A549 (cell line): Measurements from ENCODE around the gene GPRASP2. TPM values are rescaled to one million over a fixed set of nuclear protein-coding genes. Genes with fewer than 3 reads are reported as not detected.
A peak's percentile ranks its signal among the peaks of the same experiment; 100 is the strongest.

Experiments used
- ATAC-seq, 2 experiments: fragments of 200-7000 bp in 1 of 2; fragments of >200 bp in 1 of 2; cut with Nextera tagmentation in 1 of 2; cut with Tn5 transposase in 1 of 2; 3 replicates each; pipeline versions ENCODE4 v1.8.0 to v1.9.1; 2018 to 2020; ENCODE audit warnings: mild to moderate bottlenecking in 1 of 2, moderate library complexity in 1 of 2
- CTCF ChIA-PET: fragments of 300-600 bp; sonication (Branson Sonifier 250); formaldehyde crosslinking; extraction: SDS; loops from one replicate; lab custom pipeline; 2021; ENCODE audit warnings: antibody characterized with exemption, inconsistent platforms; lab: Yijun Ruan, JAX
- POLR2A ChIA-PET: fragments of 350-600 bp; formaldehyde crosslinking; extraction: SDS; loops from one replicate; lab custom pipeline; 2021; ENCODE audit warnings: antibody characterized with exemption, inconsistent platforms; lab: Yijun Ruan, JAX
- DNase-seq, 2 experiments: peaks; one replicate each; pipeline versions ENCODE4 v3.0.0 to v3.0.0-alpha.2; 2011 to 2016; ENCODE audit warnings: low read depth in 1 of 2, low spot score in 1 of 2
- FAIRE-seq: peaks from 2 replicates; lab custom pipeline; 2011; peaks lifted over from hg19 to GRCh38; lab: Jason Lieb, UNC
- H3K27ac ChIP-seq, 2 experiments: fragments of >200 bp; sonication (Bioruptor Twin); formaldehyde crosslinking; 3 replicates each; pipeline ENCODE4 v1.5.1; 2016 to 2017
- H3K4me1 ChIP-seq: fragments of >200 bp; sonication (Bioruptor Twin); formaldehyde crosslinking; 3 replicates; pipeline ENCODE4 v1.6.1; 2016
- H3K4me2 ChIP-seq: fragments of >200 bp; sonication (Bioruptor Twin); formaldehyde crosslinking; 3 replicates; pipeline ENCODE4 v1.6.1; 2016
- H3K4me3 ChIP-seq: fragments of >200 bp; sonication (Bioruptor Twin); formaldehyde crosslinking; 3 replicates; pipeline ENCODE4 v1.5.1; 2016
- H3K9me3 ChIP-seq: fragments of >200 bp; sonication (Bioruptor Twin); formaldehyde crosslinking; 3 replicates; pipeline ENCODE4 v1.6.1; 2016
- BHLHE40 ChIP-seq: IDR thresholded peaks from 2 replicates; pipeline ENCODE4 v1.6.1; 2012; ENCODE audit warnings: low read depth, low read length, inconsistent platforms
- CBX2 ChIP-seq: fragments of 200-600 bp; sonication (generic); IDR thresholded peaks from 2 replicates; pipeline ENCODE4 v1.6.1; 2016; ENCODE audit warnings: low read depth, mild to moderate bottlenecking, borderline replicate concordance
- CBX8 ChIP-seq: fragments of 200-600 bp; sonication (generic); IDR thresholded peaks from 2 replicates; pipeline ENCODE4 v1.6.1; 2016
- CEBPB ChIP-seq, 2 experiments: fragments of >200 bp in 1 of 2; sonication (Bioruptor Twin) in 1 of 2; formaldehyde crosslinking in 1 of 2; IDR thresholded peaks; 2 replicates each; pipeline ENCODE4 v1.6.1; 2012 to 2016
- CHD4 ChIP-seq: fragments of 200-600 bp; sonication (generic); IDR thresholded peaks from 2 replicates; pipeline ENCODE4 v1.6.1; 2016; ENCODE audit warnings: antibody characterized with exemption, mild to moderate bottlenecking, borderline replicate concordance
- EP300 ChIP-seq, 2 experiments: fragments of >200 bp; sonication (Bioruptor Twin); formaldehyde crosslinking; IDR thresholded peaks; 2 replicates in 1 of 2; 3 replicates in 1 of 2; pipeline ENCODE4 v1.6.1; 2016 to 2017
- ESRRA ChIP-seq: fragments of 150-350 bp; IDR thresholded peaks from 2 replicates; pipeline ENCODE4 v1.6.1; 2014; ENCODE audit warnings: mild to moderate bottlenecking, low read length, borderline replicate concordance
- FOSL2 ChIP-seq, 2 experiments: fragments of 450-650 bp in 1 of 2; fragments of >200 bp in 1 of 2; sonication (Bioruptor Twin) in 1 of 2; formaldehyde crosslinking; IDR thresholded peaks; 2 replicates each; pipeline versions ENCODE4 v1.5.0 to v1.6.1; 2016 to 2020; ENCODE audit warnings: mild to moderate bottlenecking in 1 of 2, moderate library complexity in 1 of 2
- FOXS1 ChIP-seq: fragments of 250-450 bp; sonication (Bioruptor Pico); IDR thresholded peaks from 2 replicates; pipeline ENCODE4 v1.5.0; 2020; ENCODE audit warnings: mild to moderate bottlenecking, moderate library complexity
- HOXA7 ChIP-seq: fragments of 250-450 bp; sonication (Bioruptor Pico); IDR thresholded peaks from 2 replicates; pipeline ENCODE4 v1.5.0; 2020; ENCODE audit warnings: mild to moderate bottlenecking, moderate library complexity
- KDM1A ChIP-seq: fragments of 200-600 bp; sonication (generic); IDR thresholded peaks from 2 replicates; pipeline ENCODE4 v1.6.1; 2016; ENCODE audit warnings: low read depth, mild to moderate bottlenecking
- MAZ ChIP-seq: fragments of 150-350 bp; IDR thresholded peaks from 2 replicates; pipeline ENCODE4 v1.6.1; 2014; ENCODE audit warnings: antibody characterized with exemption, low read depth, low read length, borderline replicate concordance
- MYC ChIP-seq: IDR thresholded peaks from 2 replicates; pipeline ENCODE4 v1.6.1; 2012; ENCODE audit warnings: mild to moderate bottlenecking, inconsistent platforms, low read length, improper control_type of control experiment, borderline replicate concordance
- NFE2L2 ChIP-seq: fragments of 150-350 bp; conservative IDR thresholded peaks from 2 replicates; pipeline ENCODE4 v1.6.1; 2014; ENCODE audit warnings: low read length
- NR3C1 ChIP-seq: fragments of >200 bp; sonication (Bioruptor Twin); formaldehyde crosslinking; IDR thresholded peaks from 3 replicates; pipeline ENCODE4 v1.6.1; 2017
- PHF8 ChIP-seq: fragments of 200-600 bp; sonication (generic); IDR thresholded peaks from 2 replicates; pipeline ENCODE4 v1.6.1; 2016; ENCODE audit warnings: low read depth, mild to moderate bottlenecking, antibody characterized with exemption, moderate library complexity, borderline replicate concordance
- RAD21 ChIP-seq, 2 experiments: fragments of >200 bp in 1 of 2; sonication (Bioruptor Twin) in 1 of 2; formaldehyde crosslinking in 1 of 2; IDR thresholded peaks in 1 of 2; conservative IDR thresholded peaks in 1 of 2; 2 replicates in 1 of 2; 3 replicates in 1 of 2; pipeline ENCODE4 v1.6.1; 2012 to 2018; ENCODE audit warnings: inconsistent platforms in 1 of 2
- RCOR1 ChIP-seq: fragments of 150-350 bp; IDR thresholded peaks from 2 replicates; pipeline ENCODE4 v1.6.1; 2014; ENCODE audit warnings: antibody characterized with exemption, low read length, low read depth
- SMC3 ChIP-seq: fragments of >200 bp; sonication (Bioruptor Twin); formaldehyde crosslinking; IDR thresholded peaks from 3 replicates; pipeline ENCODE4 v1.6.1; 2018; ENCODE audit warnings: inconsistent platforms
- TFCP2L1 ChIP-seq: fragments of 250-450 bp; sonication (Bioruptor Pico); IDR thresholded peaks from 2 replicates; pipeline ENCODE4 v1.5.0; 2021; ENCODE audit warnings: mild to moderate bottlenecking
- TP53 ChIP-seq: fragments of 250-450 bp; sonication (Bioruptor Pico); IDR thresholded peaks from 2 replicates; pipeline ENCODE4 v1.5.0; 2021; ENCODE audit warnings: mild to moderate bottlenecking, moderate library complexity
- ZC3H11A ChIP-seq: fragments of 450-650 bp; IDR thresholded peaks from 2 replicates; pipeline ENCODE4 v1.6.1; 2014; ENCODE audit warnings: antibody characterized with exemption, mild to moderate bottlenecking
- WGBS: methylation state at CpG from one replicate; pipeline ENCODE4 v1.1.6; 2017; ENCODE audit errors: missing lambda C conversion rate; 5-methylcytosine and 5-hydroxymethylcytosine counted together
- polyA plus RNA-seq, 4 experiments: library from polyadenylated mRNA; depleted of rRNA in 3 of 4; stranded (reverse); fragments of >200 nt; fragmentation: RNase III in 1 of 4; extraction: RNeasy Plus Mini Kit Qiagen cat#74134 plus additional on column Dnase treatment in 1 of 4; gene quantifications; 2 replicates in 3 of 4; 3 replicates in 1 of 4; pipeline ENCODE4 v1.2.3, GENCODE V29; 2011 to 2017
- TF ChIP-seq, protein P1 (sequence below): fragments of 200-600 bp; sonication (generic); IDR thresholded peaks from 2 replicates; pipeline ENCODE4 v1.6.1; 2016; ENCODE audit warnings: antibody characterized with exemption, mild to moderate bottlenecking, moderate library complexity
- TF ChIP-seq, protein P2 (sequence below): fragments of 150-350 bp; IDR thresholded peaks from 2 replicates; pipeline ENCODE4 v1.6.1; 2014; ENCODE audit warnings: low read depth, mild to moderate bottlenecking, low read length
- TF ChIP-seq, protein P3 (sequence below): fragments of >200 bp; sonication (Bioruptor Twin); formaldehyde crosslinking; IDR thresholded peaks from 2 replicates; pipeline ENCODE4 v1.6.1; 2016
- TF ChIP-seq, protein P4 (sequence below): fragments of 450-650 bp; IDR thresholded peaks from 2 replicates; pipeline ENCODE4 v1.6.1; 2014; ENCODE audit warnings: antibody characterized with exemption
- TF ChIP-seq, protein P5 (sequence below): fragments of 250-450 bp; sonication (Bioruptor Pico); IDR thresholded peaks from 2 replicates; pipeline ENCODE4 v1.5.0; 2021; ENCODE audit warnings: mild to moderate bottlenecking, moderate library complexity, borderline replicate concordance
- TF ChIP-seq, protein P6 (sequence below): fragments of >200 bp; sonication (Bioruptor Twin); formaldehyde crosslinking; IDR thresholded peaks from 3 replicates; pipeline ENCODE4 v1.5.1; 2016

Gene GPRASP2
- polyA plus RNA-seq, 2 of the 4 experiments (the other 2 are of a cell fraction), result 5.7 to 6.7 TPM

DNA sequence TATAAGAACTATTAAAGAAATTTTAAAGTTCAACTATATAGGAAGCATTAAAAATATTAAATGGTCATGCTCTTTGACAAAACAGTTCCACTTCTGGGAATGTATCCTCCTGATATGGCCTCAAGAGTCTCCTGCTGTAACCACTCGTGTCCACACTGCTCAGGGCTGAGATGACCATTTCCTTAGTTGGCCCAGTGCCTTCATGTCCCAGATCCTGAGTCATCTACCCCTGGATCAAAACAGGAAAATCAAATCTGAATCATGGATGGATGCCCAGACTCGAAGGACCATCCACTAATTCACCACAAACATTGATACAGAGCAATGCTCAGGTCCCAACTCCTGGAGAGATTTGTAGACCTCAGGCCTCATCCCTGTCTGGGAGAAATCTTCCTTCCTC, 53.0 kb downstream of the GPRASP2 start:
- H3K27ac ChIP-seq, result no peak overlapping the region; a peak in 1 of 6 replicates
- TF ChIP-seq HOXA7, result no peak
- no peak for TF ChIP-seq CHD4
- TF ChIP-seq, protein P1, sequence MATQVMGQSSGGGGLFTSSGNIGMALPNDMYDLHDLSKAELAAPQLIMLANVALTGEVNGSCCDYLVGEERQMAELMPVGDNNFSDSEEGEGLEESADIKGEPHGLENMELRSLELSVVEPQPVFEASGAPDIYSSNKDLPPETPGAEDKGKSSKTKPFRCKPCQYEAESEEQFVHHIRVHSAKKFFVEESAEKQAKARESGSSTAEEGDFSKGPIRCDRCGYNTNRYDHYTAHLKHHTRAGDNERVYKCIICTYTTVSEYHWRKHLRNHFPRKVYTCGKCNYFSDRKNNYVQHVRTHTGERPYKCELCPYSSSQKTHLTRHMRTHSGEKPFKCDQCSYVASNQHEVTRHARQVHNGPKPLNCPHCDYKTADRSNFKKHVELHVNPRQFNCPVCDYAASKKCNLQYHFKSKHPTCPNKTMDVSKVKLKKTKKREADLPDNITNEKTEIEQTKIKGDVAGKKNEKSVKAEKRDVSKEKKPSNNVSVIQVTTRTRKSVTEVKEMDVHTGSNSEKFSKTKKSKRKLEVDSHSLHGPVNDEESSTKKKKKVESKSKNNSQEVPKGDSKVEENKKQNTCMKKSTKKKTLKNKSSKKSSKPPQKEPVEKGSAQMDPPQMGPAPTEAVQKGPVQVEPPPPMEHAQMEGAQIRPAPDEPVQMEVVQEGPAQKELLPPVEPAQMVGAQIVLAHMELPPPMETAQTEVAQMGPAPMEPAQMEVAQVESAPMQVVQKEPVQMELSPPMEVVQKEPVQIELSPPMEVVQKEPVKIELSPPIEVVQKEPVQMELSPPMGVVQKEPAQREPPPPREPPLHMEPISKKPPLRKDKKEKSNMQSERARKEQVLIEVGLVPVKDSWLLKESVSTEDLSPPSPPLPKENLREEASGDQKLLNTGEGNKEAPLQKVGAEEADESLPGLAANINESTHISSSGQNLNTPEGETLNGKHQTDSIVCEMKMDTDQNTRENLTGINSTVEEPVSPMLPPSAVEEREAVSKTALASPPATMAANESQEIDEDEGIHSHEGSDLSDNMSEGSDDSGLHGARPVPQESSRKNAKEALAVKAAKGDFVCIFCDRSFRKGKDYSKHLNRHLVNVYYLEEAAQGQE, result no peak
- TF ChIP-seq PHF8, result no peak
- TF ChIP-seq FOXS1 (CRISPR knock-in tag), result no peak
- no peak for TF ChIP-seq RAD21 (conservative IDR thresholded peaks at IDR 0.05 in 1 of 2, IDR thresholded peaks at IDR 0.05 in 1 of 2)
- no peak for TF ChIP-seq NFE2L2
- no peak for TF ChIP-seq BHLHE40
- TF ChIP-seq TP53 (CRISPR knock-in tag), result no peak
- TF ChIP-seq, protein P2, sequence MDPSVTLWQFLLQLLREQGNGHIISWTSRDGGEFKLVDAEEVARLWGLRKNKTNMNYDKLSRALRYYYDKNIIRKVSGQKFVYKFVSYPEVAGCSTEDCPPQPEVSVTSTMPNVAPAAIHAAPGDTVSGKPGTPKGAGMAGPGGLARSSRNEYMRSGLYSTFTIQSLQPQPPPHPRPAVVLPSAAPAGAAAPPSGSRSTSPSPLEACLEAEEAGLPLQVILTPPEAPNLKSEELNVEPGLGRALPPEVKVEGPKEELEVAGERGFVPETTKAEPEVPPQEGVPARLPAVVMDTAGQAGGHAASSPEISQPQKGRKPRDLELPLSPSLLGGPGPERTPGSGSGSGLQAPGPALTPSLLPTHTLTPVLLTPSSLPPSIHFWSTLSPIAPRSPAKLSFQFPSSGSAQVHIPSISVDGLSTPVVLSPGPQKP, result no peak
- no peak for TF ChIP-seq CEBPB (IDR thresholded peaks at IDR 0.05)
- TF ChIP-seq ESRRA, result no peak
- TF ChIP-seq MYC, result no peak
- no peak for TF ChIP-seq CBX8
- TF ChIP-seq CBX2, result no peak
- no peak for TF ChIP-seq KDM1A
- TF ChIP-seq, protein P3, sequence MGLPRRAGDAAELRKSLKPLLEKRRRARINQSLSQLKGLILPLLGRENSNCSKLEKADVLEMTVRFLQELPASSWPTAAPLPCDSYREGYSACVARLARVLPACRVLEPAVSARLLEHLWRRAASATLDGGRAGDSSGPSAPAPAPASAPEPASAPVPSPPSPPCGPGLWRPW, result no peak
- TF ChIP-seq MAZ, result no peak
- TF ChIP-seq, all 56 proteins: peak for 0
- FAIRE-seq (no peak), DNase-seq (peak in 1 of 2 experiments; percentile 4), ATAC-seq (no peak)
- Histone ChIP-seq H3K9me3 (no peaks in the 10 kb centered on the region), H3K4me3 (no peak overlapping the region), H3K4me2 (no peak overlapping the region), H3K4me1 (peaks cover 4% of the 10 kb centered on the region; the same call in 2 of the 3 replicates)
- CTCF ChIA-PET, result no interaction called here
- POLR2A ChIA-PET, result no interaction called here
- WGBS, result 26% methylated on average over 2 of the region's 2 CpGs

DNA sequence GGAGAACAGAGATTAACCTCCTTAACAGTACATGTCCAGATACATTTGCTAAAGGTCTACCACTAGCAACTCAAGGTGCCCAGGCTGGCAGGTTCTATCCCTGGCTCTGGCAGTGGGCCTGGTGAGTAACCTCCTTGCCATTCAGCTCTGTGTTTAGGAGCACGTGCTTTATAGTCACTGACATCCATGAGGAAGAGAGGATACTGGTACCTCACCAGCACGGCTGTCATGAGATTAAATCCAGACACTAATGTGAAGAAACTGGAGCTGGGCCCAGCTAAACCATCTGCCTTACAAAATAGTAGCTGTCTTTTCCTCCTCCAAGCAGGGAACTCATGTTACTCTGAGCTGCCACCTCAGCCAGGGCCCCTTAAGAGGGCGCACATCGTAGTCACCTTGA, 53.6 kb downstream of the GPRASP2 start:
- peaks cover 5% of the 10 kb centered on the region; the same call in 2 of the 3 replicates for H3K4me1 ChIP-seq
- ChIA-PET CTCF (no interaction called here), POLR2A (no interaction called here)
- no peak overlapping the region for H3K4me3 ChIP-seq
- 62% methylated on average over 3 of the region's 4 CpGs for WGBS
- no peak overlapping the region; a peak in 1 of 6 replicates for H3K27ac ChIP-seq
- DNase-seq, result peak in 1 of 2 experiments; percentile 2
- no peaks in the 10 kb centered on the region for H3K9me3 ChIP-seq
- ATAC-seq, result no peak
- no peak overlapping the region for H3K4me2 ChIP-seq
- no peak for FAIRE-seq
- TF ChIP-seq NR3C1 (no peak), BHLHE40 (no peak), EP300 (IDR thresholded peaks at IDR 0.05) (no peak), FOSL2 (IDR thresholded peaks at IDR 0.05) (no peak), FOSL2 (CRISPR knock-in tag; IDR thresholded peaks at IDR 0.05) (no peak), FOXS1 (CRISPR knock-in tag) (no peak), TP53 (CRISPR knock-in tag) (no peak), SMC3 (no peak), ZC3H11A (no peak), RCOR1 (no peak), MYC (no peak), RAD21 (conservative IDR thresholded peaks at IDR 0.05 in 1 of 2, IDR thresholded peaks at IDR 0.05 in 1 of 2) (no peak), TFCP2L1 (CRISPR knock-in tag) (no peak)
- TF ChIP-seq, protein P4, sequence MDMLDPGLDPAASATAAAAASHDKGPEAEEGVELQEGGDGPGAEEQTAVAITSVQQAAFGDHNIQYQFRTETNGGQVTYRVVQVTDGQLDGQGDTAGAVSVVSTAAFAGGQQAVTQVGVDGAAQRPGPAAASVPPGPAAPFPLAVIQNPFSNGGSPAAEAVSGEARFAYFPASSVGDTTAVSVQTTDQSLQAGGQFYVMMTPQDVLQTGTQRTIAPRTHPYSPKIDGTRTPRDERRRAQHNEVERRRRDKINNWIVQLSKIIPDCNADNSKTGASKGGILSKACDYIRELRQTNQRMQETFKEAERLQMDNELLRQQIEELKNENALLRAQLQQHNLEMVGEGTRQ, result no peak
- TF ChIP-seq, protein P5, sequence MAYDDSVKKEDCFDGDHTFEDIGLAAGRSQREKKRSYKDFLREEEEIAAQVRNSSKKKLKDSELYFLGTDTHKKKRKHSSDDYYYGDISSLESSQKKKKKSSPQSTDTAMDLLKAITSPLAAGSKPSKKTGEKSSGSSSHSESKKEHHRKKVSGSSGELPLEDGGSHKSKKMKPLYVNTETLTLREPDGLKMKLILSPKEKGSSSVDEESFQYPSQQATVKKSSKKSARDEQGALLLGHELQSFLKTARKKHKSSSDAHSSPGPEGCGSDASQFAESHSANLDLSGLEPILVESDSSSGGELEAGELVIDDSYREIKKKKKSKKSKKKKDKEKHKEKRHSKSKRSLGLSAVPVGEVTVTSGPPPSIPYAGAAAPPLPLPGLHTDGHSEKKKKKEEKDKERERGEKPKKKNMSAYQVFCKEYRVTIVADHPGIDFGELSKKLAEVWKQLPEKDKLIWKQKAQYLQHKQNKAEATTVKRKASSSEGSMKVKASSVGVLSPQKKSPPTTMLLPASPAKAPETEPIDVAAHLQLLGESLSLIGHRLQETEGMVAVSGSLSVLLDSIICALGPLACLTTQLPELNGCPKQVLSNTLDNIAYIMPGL (CRISPR knock-in tag), result no peak
- TF ChIP-seq, protein P6, sequence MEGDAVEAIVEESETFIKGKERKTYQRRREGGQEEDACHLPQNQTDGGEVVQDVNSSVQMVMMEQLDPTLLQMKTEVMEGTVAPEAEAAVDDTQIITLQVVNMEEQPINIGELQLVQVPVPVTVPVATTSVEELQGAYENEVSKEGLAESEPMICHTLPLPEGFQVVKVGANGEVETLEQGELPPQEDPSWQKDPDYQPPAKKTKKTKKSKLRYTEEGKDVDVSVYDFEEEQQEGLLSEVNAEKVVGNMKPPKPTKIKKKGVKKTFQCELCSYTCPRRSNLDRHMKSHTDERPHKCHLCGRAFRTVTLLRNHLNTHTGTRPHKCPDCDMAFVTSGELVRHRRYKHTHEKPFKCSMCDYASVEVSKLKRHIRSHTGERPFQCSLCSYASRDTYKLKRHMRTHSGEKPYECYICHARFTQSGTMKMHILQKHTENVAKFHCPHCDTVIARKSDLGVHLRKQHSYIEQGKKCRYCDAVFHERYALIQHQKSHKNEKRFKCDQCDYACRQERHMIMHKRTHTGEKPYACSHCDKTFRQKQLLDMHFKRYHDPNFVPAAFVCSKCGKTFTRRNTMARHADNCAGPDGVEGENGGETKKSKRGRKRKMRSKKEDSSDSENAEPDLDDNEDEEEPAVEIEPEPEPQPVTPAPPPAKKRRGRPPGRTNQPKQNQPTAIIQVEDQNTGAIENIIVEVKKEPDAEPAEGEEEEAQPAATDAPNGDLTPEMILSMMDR, result no peak
